Fibroblast of skin of back (primary cell): ENCODE measurements around the gene COA6. TPM values are rescaled to one million over a fixed set of nuclear protein-coding genes. Genes with fewer than 3 reads are reported as not detected.
A peak's percentile ranks its signal among the peaks of the same experiment; 100 is the strongest.

ENCODE experiments used
- DNase-seq: peaks from one replicate; pipeline ENCODE4 v3.0.0-alpha.2; 2013
- polyA plus RNA-seq, 2 experiments: library from polyadenylated mRNA; unstranded; fragments of 120-200 nt; gene quantifications; one replicate each; pipeline ENCODE4 v1.2.1, GENCODE V29; 2013; ENCODE audit not compliant: insufficient read length in 2 of 2

The COA6 gene, protein sequence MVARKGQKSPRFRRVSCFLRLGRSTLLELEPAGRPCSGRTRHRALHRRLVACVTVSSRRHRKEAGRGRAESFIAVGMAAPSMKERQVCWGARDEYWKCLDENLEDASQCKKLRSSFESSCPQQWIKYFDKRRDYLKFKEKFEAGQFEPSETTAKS
- 24.4 TPM for polyA plus RNA-seq (2013, experiment 1 of 2; ENCODE audit: insufficient read length)
- polyA plus RNA-seq (2013, experiment 2 of 2; ENCODE audit: insufficient read length): 19.4 TPM

GRCh38 chr1:234373064-234373958 lies at the start of gene COA6:
Gene COA6, plus strand, starts transcription at chr1:234373456. Its CDS starts 11 bp downstream, at chr1:234373467.
- peak; percentile 97 for DNase-seq

DNA sequence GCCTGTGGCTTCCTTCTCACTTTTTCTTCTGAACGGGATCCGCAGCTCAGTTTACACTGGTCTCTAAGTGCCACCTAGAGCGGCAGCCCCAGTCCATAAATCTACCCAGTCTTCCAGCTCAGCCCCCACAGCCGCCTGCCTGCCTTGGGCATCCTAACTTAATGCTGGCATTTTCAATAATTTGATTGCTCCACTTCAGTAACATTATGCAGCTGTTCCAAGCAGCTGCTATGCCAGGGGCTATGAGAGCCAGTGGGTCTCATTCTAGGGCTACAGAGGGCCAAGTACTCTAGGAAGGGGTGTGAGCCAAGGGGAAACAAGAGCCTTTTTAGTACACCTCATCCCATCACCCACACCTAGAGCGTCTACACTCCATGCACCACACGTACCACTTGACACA lies 48.4 kb upstream of the COA6 start:
- no peak for DNase-seq

DNA sequence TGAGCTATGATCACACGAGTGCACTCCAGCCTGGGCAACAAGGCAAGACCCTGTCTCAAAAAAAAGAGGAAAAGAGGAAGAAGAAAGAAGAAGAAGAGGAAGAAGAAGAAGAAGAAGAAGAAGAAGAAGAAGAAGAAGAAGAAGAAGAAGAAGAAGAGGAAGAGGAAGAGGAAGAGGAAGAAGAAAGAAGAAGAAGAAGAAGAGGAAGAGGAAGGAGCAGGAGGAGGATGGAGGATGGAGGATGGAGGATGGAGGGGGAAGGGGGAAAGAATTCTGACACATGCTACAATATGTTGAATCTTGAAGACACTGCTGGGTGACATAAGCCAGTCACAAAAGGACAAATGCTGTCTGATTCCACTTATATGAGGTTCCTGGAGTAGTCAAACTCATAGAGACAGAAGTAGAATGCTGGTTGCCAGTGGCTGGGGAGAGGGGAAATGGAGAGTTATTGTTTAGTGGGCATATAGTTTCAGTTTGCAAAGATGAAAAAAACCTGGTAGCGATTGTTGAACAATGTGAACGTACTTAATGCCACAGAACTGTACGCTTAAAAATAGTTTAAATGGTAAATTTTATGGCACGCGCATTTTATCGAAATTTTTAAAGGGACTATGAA lies 47.3 kb upstream of the COA6 start:
- DNase-seq: no peak

DNA sequence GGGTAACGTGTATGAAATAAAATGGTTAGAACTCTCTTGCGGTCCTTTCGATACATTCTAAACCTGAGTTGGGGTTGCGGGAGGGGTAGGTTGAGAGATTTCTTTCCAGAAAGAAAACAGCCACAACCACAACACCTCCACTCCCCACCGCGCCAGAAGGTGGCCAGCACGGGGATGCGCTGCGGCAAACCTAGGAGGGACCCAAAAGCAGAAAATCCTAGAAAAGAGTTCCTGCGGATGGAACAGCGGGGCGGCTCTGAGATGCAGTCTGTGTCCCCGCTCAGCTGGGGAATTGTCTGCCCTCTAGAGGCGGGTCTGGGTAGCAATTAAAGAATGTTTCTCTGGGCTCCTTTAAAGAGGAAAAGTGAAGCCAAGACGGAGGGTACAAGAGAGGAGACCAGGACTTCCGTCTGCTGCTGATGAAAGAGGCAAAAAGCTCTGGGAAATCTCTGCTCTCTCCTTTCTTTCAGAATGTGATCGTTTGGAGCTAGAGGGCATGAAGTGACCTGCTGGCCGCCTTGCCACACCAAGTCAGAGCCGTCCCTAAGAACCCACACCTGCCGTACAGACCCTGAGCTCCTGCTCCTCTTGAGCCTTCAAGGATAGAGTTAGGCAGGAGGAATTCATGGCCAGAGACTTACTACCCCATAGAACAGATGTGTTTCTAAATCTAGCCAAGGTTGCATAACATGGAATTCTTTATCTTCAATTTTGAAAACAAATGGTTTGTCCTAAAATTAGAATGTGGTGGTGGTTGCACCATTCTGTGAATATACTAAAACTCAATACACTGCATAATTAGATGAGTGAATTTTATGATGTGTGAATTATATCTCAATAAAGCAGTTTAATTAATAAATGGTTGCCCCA lies 46.5 kb upstream of the COA6 start:
- peak; percentile 62 for DNase-seq

DNA sequence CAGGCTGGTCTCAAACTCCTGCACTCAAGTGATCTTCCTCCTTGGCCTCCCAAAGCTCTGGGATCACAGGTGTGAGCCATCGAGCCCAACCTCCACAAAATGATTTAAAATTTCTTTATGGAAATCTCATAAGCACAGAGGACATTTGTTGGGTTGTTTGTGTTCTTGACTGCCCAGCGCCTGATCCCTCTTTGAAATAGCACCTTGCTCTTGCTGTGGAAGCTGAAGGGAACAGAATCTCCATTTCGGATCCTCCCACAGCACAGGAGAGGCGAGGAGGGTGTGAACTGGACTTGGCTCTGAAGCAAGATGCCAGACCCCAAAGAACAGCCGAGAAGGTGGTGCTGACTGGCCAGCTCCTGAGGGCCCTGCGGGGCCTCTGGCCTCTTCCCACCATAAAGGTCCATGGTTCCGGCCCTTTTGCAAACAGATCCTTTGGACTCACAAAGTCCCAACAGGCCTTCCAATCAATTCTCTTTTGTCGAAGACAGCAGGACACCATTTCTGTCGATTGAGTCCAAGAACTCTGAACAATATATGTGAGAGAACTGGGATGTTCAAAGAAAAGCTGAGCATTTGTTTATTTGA lies 45.6 kb upstream of the COA6 start:
- no peak for DNase-seq

GRCh38 chr1:234330843-234331215 lies 42.4 kb upstream of the COA6 start:
- no peak for DNase-seq

DNA sequence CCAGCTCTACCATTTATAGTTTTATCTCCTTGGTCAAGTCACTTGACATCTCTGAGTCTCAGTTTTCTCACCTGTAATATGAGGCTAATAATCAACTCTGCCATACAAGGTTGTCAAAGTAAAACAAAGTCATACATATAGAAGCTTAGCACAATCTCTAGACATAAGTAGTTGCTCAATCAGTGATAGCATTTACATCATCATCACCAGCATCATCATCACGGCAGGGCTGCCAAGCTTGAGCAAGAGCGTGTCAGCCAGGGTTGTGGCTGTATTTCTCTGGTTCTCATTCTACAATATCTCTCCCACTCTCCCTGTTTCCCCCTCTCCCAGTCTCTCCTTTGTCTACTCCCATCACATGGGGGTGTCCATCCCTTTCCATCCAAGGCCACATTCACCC lies 41.7 kb upstream of the COA6 start:
- DNase-seq: no peak

DNA sequence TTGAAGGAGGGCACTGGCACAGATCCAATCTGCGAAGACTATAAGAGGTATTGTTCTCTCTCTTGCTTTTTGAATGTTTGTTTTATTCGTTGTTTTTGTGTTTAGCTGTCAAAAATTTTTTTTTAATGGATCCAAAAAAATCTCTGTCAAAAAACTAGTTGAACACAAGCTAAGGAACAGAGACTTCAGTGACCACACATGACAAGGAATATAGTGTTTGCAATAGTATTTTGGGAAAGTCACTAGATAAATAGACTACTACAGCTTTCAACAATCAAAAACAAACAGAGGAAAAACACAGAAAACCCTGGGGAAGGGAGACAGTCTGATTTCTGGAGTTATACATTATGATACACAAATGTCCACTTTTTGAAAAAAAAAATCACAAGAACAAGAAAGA lies 36.9 kb upstream of the COA6 start:
- DNase-seq: no peak

GRCh38 chr1:234337233-234337632 lies 36.0 kb upstream of the COA6 start:
- no peak for DNase-seq

DNA sequence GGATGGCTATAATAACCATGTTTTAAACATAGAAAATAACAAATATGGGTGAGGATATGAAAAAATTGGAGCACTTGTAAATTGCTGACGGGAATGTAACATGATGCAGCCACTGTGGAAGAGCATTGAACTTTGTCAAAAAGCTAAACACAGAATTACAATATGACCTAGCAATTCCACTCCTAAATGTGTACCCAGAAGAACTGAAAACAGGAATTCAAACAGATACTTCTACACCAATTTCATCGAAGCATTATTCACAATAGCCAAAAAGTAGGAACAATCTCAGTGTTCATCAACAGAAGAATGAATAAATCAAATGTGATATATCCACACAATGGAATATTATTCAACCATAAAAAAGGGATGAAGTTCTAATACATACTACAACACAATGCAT lies 32.7 kb upstream of the COA6 start:
- no peak for DNase-seq

DNA sequence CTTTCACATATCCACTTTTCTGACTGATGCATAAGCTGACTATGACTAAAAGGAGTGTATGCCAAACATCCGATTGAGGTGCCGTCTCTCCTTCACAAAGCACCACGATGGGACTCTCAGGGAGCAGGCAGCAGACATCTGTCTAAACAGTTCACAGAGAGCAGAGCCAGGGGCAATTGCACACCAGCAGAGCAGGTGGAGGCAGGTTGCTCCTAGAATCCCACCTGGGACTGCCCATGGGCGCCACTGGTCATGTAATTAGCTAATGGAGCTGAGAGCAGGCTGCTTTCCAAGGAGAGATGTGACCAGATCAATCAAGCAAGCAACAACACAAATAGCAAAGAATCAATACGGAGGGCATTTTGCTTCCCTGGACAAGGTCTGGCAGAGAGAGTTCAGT lies 30.5 kb upstream of the COA6 start:
- no peak for DNase-seq

GRCh38 chr1:234345237-234345636 lies 28.0 kb upstream of the COA6 start:
- no peak for DNase-seq

- no peak for DNase-seq
Observed at GRCh38 chr1:234348964-234349363, 24.3 kb upstream of the COA6 start.

DNA sequence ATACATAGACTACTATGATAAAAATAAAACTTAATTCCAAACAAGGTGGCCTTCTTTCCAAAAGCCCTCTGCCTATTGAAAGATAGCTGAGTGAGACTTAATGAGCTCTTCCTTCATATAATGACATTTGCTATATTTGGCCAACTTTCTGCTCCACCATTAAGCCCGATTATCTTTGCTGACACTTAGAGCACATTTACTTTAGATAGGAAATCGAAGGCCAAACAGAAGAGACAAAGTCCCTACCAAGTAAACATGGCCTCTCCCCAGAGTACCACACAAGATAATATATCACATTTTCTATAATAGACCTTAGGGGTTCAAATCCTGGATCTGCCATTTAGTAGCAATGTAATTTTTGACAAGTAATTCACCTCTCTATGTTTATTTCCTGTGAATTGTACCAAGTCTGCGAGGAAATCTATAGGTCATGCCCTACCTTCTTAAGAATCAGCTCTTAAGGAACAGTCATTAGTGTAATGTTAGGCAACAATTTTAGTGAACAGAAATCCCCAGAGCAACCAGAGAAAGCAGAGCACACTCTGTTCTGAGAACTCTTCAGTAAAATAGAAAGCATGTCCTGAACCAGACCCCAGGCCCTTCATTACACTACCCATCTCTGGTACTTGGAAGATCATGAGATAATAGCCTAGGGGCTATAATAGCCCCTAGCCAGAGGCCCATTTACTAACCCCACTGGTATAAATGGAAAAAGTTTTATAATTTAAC lies 17.3 kb upstream of the COA6 start:
- DNase-seq: no peak

DNA sequence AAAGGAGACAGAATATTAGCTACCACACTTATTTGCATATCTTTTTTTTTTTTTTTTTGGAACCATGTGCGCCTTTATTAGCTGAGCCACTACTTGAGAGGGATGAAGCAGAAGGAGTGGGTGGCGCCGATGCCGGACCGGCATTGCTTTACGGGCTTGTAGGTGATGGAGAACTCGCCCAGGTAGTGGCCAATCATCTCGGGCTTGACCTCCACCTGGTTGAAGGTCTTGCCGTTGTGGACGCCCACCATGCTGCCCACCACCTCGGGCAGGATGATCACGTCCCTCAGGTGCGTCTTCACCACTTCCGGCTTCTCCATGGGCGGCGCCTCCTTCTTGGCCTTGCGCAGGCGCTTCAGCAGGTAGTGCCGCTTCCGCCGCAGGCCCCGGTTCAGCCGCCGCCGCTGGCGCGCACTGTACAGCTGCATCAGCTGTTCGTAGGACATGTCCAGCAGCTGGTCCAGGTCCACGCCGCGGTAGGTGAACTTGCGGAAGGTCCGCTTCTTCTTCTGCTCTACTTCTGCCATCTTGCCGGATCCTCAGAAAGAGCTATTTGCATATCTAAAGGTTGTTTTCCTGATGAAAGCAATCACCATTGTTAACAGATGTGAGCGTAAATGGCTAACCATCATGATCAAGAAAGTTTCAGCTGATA lies 16.5 kb upstream of the COA6 start:
- peak; percentile 4 for DNase-seq

- DNase-seq: no peak
Observed at GRCh38 chr1:234357831-234358230, 15.4 kb upstream of the COA6 start.

GRCh38 chr1:234361102-234361603 lies 12.1 kb upstream of the COA6 start:
- DNase-seq: no peak

DNA sequence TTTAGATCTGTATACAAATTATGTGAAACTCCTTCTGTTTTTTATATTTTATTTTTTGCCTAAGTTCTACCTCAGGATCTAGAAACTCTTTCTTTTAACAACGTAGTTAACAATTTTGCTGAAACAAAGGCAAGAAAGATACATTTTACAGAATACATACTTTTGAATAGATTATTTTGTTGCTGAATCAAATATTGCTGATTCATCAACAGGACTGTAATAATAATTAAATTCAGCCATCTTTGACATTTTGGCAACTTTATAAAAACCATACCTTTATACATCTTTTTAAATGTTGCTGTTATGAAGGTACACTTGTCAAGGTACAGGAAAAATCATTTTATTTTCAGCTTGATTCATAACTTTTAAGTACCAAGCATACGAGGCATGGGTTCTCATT lies 10.7 kb upstream of the COA6 start:
- DNase-seq: no peak

- no peak for DNase-seq
Observed at GRCh38 chr1:234368320-234369032, 4.8 kb upstream of the COA6 start.

- DNase-seq: no peak
Observed at GRCh38 chr1:234369033-234369430, 4.2 kb upstream of the COA6 start.
